GM12878 (cell line): ENCODE data around the gene VTCN1. TPM values are rescaled to one million over a fixed set of nuclear protein-coding genes. Genes with fewer than 3 reads are reported as not detected.

Experiments
- DPF2 ChIP-seq: fragments of 450-650 bp; IDR thresholded peaks from 2 replicates; pipeline ENCODE4 v1.6.1; 2017; ENCODE audit warnings: mild to moderate bottlenecking
- FOS ChIP-seq: IDR thresholded peaks from 3 replicates; pipeline ENCODE4 v1.6.1; 2011; ENCODE audit warnings: borderline replicate concordance; ENCODE audit not compliant: insufficient read length; ENCODE audit errors: extremely low read depth
- JUND ChIP-seq: IDR thresholded peaks from 2 replicates; pipeline ENCODE4 v1.6.1; 2012; ENCODE audit warnings: low read depth, mild to moderate bottlenecking, low read length, improper control_type of control experiment, moderate library complexity
- MYB ChIP-seq: fragments of 150-350 bp; IDR thresholded peaks from 2 replicates; pipeline ENCODE4 v1.6.1; 2014; ENCODE audit warnings: mild to moderate bottlenecking, low read depth, low read length, borderline replicate concordance
- NKRF ChIP-seq: fragments of 450-650 bp; conservative IDR thresholded peaks from 2 replicates; pipeline ENCODE4 v1.6.1; 2017; ENCODE audit warnings: mild to moderate bottlenecking, moderate library complexity
- PRDM15 ChIP-seq: fragments of 450-650 bp; formaldehyde crosslinking; IDR thresholded peaks from 2 replicates; pipeline ENCODE4 v1.4.0; 2020; ENCODE audit warnings: mild to moderate bottlenecking, moderate library complexity
- RBBP5 ChIP-seq: fragments of 200-600 bp; sonication (generic); conservative IDR thresholded peaks from 2 replicates; pipeline ENCODE4 v1.6.1; 2016
- SMAD1 ChIP-seq: fragments of 450-650 bp; IDR thresholded peaks from 2 replicates; pipeline ENCODE4 v1.6.1; 2018; ENCODE audit warnings: mild to moderate bottlenecking, low read depth; ENCODE audit not compliant: partially characterized antibody
- YBX1 ChIP-seq: fragments of 450-650 bp; IDR thresholded peaks from 2 replicates; pipeline ENCODE4 v1.6.1; 2016; ENCODE audit warnings: antibody characterized with exemption
- ZBTB33 ChIP-seq: fragments of 450-650 bp; IDR thresholded peaks from 2 replicates; pipeline ENCODE4 v1.6.1; 2017; ENCODE audit warnings: mild to moderate bottlenecking
- ZBTB40 ChIP-seq: fragments of 450-650 bp; IDR thresholded peaks from 2 replicates; pipeline ENCODE4 v1.6.1; 2016; ENCODE audit warnings: mild to moderate bottlenecking, moderate library complexity, borderline replicate concordance
- ZNF592 ChIP-seq: fragments of 450-650 bp; IDR thresholded peaks from 2 replicates; pipeline ENCODE4 v1.6.1; 2017; ENCODE audit warnings: mild to moderate bottlenecking, moderate library complexity
- polyA plus RNA-seq, 11 experiments: library from polyadenylated mRNA; depleted of rRNA in 4 of 11; unstranded in 6 of 11; stranded (reverse) in 5 of 11; fragments of >200 nt; fragmentation: Nextera tagmentation in 4 of 11; fragmentation: Illumina TruSeq in 1 of 11; extraction: Ambion mirVana in 4 of 11; extraction: Trizol in 1 of 11; gene quantifications; 1 replicate in 1 of 11; 2 replicates in 10 of 11; pipeline versions ENCODE4 v1.2.1 to v1.2.3, GENCODE V29; 2011 to 2016; ENCODE audit warnings: inconsistent platforms in 2 of 11, missing spikeins in 2 of 11, low read depth in 1 of 11
- total RNA-seq, 4 experiments: library from RNA; depleted of rRNA in 3 of 4; stranded (reverse); fragments of >200 nt in 3 of 4; fragmentation: Illumina TruSeq in 1 of 4; extraction: Trizol in 1 of 4; gene quantifications; 2 replicates each; pipeline versions ENCODE4 v1.2.1 to v1.2.3, GENCODE V29; 2013 to 2021

The VTCN1 gene
- total and polyA plus RNA-seq, 10 of the 15 experiments (the other 5 are each of a cell fraction or from before 2014, with no cell fraction given): not detected

- TF ChIP-seq NKRF (no peak), PRDM15 (CRISPR knock-in tag) (no peak), JUND (no peak), RBBP5 (no peak), ZBTB33 (no peak), ZBTB40 (no peak), YBX1 (no peak), ZNF592 (no peak), SMAD1 (no peak), DPF2 (peak; percentile 73), MYB (no peak), FOS (peak; percentile 30)
Measured at GRCh38 chr1:117121589-117122329, 89.0 kb downstream of the VTCN1 start, which contains the start of gene TRIM45 (continued).
